GM10847 (cell line): ENCODE measurements around the gene NMRK1.

Experiments
- POLR2A ChIP-seq: IDR thresholded peaks from 2 replicates; pipeline ENCODE4 v1.6.1; 2011; ENCODE audit not compliant: insufficient read length; ENCODE audit errors: extremely low read depth

NMRK1 gene

DNA sequence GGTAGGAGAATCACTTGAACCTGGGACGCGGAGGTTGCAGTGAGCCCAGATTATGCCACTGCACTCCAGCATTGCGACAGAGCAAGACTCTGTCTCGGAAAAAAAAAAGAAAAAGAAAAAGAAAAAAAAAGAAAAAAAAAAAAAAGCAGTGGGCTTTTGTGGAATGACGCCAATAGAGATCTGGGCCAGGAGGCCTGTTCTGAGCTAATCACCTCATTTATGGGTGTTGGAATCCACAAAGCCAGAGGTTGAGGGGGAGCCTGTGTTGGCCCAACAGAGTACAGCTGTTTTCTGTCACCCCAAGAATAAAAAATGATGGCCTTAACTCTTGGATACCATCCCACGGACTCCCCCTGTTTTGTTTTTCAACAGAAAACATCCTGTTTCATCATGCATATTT lies 18.9 kb upstream of the NMRK1 start:
- no peak for TF ChIP-seq POLR2A

DNA sequence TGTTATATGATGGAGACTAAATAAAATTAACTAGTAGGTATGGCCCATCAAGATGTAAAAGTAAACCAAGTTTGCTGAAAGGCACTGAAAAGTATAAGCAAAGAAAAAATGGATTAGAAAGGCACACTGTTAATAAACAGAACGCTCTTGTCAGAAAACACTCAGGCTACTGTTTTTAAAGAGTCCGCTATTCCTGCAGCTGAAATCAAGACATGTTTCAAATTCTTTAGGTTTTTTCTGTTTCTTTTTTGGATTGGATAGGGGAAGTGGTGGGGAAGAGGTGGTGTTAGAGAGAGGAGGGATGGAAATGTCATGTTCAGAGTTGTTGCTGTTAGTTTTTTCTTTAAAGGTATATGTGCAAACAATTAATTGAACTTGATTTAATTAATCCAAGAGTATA lies 17.9 kb upstream of the NMRK1 start:
- TF ChIP-seq POLR2A, result no peak

DNA sequence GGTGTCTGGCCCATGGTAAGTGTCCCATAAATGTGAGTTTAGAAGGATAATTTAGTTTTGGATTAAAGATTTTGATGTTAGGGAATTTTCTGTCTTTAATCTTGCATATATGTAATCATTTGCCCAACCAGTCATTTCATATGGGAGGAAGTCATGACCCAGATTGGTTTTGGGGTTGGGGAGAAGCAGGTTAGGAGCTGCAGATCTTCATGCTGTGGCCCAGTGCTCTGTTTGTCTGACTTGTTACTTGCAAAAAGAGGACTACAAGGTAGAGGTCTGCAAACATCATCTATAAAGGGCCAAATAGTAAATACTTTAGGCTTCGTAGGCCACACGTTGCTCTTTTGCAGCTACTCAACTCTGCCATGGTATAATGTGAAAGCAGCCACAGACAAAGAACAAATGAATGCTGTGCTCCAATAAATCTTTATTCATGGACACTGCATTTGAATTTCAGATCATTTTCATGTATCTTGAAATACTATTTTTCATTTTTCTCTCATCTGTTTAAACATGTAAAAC lies 17.1 kb upstream of the NMRK1 start:
- no peak for TF ChIP-seq POLR2A

DNA sequence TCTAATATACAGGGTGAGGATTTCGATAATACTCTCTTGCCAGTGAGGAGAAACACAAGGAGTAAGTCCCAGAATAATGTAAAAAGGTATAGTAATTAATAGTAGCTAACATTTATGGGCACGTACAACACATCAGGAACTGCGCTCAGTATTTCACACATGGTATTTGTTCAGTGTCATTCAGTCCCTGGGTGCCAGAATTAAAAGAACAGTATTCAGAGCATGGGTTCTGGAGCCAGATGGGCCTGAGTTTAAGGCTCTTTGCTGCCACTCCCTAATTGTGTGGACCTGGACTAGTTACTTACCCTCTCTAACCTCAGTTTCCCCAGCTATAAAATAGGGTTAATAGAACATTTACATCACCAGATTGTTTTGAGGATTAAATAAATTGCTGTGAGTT lies 16.7 kb upstream of the NMRK1 start:
- no peak for TF ChIP-seq POLR2A

DNA sequence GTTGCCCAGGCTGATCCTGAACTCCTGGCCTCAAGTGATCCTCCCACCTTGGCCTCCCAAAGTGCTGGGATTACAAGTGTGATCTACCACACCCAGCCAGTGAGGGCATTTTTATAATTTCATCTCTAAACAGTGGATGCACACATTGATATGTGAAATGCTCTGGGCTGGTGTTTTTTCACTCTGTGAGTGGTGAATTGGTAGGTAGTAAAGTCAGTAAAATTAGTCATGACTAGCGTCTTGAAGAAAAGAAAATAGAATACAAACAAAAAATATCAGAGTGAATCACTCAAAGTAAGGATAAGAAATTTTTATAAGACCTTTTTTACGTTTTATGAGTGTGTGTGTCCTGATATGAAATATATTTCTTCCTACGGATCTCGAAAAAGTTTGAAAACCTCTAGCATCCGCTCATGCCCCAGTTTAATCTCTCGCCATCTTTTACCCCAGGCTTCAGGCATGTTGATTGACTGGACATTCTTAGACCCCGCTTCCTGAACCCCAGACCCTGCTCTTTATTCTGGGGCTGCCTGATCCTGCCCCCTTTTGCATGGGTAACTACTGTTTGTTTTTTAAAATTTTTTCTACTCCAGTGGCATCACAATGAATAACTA lies 14.3 kb upstream of the NMRK1 start:
- TF ChIP-seq POLR2A, result no peak

DNA sequence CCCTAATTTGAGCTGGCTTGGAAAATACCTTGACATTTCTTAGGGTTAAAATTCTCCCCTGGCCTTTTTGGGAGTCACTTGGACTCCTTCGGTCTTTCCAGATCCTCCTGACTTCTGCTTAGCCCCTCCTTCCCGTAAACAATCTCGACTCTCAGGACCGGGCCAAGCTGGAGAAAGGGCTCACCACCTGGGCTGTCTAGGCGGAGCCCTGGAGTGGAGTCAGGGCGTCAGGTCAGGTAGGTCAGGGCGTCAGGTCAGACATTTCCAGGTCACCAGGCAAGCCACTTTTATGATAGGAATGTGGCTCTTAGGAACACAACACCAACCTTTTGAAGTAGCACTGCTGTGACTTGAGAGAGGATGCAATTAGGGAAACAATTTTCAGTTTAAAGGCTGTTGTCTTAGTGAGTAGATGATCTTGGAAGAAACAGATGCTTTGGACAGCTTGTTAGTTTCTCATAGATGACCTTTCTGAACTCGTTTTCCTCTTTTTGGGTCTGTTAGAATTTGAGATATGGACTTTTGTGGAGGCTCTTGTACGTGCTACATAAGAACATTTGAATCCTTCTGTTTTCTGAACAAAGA lies 13.1 kb upstream of the NMRK1 start:
- TF ChIP-seq POLR2A, result no peak

DNA sequence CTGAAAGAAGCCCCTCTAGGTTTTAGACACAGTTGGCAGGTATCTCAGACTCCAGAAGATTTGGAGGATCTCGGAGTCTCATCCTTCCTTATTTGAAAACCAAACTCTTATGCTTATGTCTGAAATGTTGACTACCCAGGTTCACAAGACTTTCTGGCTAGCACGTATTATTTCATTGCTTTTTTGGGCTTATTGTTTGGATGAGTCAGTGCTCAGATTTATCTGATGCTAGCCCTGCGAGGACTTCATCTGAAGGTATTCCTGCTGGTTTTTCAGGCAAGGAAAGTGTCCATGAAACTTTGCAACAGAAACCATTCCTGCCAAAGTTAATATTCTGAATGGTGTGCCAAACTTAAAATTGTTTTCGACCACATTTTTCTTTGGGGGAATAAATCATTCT lies 8.8 kb upstream of the NMRK1 start:
- TF ChIP-seq POLR2A, result no peak

DNA sequence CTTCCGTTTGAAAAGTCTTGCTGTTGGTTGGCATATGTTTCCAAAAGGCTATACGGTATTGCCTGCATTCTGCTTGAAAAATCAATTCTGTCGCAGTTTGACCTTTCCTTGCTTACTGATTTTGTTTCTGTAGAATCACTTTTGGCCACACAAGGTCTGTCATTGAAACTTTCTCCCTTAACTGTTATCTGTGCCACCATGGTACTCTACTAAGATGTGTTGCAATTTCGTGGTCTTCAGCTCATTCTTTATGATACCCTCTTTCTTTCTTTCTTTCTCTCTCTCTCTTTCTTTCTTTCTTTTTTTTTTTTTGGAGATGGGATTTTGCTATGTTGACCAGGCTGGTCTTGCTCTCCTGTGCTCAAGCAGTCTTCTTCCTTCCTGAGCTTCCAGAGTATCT lies 4.8 kb upstream of the NMRK1 start:
- no peak for TF ChIP-seq POLR2A

DNA sequence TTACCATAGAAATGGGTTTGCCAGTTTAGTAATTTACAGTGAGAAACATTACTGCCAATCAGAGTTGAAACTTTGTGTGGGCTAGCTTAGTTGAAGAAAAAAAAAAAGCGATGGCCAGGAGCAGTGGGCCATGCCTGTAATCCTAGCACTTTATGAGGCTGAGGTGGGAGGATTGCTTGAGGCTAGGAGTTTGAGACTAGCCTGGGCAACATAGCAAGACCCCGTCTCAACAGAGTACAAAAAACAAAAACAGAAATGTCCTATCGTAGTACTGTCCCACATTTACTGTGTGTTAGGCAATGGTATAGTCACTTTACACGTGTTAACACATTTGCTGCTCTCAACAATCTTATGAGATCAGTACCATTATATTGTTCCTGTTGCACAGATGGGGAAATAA lies 2.6 kb upstream of the NMRK1 start:
- no peak for TF ChIP-seq POLR2A

DNA sequence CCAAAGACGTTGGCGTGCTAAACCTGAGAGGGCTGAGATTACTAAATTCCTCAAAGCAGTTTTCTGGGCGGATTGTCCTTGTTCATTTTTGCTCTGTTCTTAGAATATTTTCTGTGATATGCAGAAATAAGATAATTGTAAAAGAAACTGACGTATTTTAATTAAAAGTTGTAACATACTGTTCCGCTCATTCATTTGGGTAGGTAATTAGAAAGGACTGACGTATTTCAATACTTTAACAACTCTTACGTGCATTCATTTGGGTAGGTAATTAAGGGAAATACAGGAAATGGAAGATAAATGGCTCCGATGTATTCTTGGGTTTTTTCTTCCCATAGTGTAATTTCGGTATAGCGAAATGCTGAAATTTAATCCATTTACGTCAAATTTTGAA lies 1.4 kb upstream of the NMRK1 start:
- no peak for TF ChIP-seq POLR2A

DNA sequence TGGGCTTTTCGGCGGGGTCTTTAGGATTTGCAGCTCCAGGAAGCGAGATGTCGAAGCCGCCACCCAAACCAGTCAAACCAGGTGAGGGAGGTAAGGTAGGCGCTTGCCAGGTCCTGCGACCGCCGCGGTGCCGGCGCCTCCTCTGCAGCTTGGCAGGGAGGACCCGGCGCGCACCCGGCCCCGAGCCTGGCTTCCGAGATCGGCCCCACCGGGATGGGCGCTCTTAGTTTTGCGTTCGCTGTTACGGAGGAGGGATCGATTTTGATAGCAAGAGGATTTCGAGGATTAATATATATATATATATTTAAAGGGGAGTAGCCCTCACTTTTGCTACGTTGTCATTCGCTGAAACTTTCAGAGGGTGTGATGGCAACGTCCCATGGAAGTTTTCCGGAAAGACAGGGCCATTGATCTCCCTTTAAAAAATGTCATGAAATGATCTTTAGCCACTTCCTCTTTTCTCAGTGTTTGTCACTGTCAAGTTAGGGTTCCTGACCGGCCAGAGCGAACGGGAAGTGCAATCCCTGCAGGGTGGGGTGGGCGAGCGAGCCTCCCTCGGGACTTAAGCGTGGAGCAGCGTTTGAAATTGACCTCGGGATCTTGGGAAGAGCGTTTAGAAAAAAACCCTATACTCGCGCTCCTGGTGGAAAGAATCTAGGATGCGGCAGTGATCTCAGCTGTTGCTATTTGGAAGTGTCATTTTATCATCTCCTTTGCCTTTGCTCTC lies 854 bp upstream of the NMRK1 start:
- TF ChIP-seq POLR2A, result no peak

DNA sequence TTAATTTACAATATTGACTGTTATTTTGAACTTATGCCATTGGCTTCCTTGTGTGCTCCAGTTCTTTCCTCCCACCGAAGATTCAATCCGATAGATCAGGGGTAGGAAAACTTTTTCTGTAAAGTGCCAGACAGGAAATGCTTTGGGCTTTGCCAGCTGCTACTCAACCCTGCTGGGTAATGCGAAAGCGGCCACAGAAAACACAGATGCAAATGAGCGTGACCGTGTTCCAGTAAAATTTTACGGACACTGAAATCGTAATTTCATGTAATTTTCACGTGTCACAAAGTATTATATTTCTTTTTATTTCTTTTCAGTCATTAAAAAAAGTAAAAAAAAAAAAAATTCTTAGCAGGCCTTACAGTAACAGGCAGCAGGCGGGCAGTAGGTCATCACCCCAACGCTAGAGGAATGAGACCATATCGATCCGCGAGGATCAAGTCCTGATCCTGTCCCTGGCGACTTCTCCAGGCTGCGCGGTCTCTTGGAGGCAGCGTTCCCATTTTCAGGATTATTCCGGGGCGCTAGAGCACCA lies 599 bp downstream of the NMRK1 start:
- TF ChIP-seq POLR2A, result no peak

DNA sequence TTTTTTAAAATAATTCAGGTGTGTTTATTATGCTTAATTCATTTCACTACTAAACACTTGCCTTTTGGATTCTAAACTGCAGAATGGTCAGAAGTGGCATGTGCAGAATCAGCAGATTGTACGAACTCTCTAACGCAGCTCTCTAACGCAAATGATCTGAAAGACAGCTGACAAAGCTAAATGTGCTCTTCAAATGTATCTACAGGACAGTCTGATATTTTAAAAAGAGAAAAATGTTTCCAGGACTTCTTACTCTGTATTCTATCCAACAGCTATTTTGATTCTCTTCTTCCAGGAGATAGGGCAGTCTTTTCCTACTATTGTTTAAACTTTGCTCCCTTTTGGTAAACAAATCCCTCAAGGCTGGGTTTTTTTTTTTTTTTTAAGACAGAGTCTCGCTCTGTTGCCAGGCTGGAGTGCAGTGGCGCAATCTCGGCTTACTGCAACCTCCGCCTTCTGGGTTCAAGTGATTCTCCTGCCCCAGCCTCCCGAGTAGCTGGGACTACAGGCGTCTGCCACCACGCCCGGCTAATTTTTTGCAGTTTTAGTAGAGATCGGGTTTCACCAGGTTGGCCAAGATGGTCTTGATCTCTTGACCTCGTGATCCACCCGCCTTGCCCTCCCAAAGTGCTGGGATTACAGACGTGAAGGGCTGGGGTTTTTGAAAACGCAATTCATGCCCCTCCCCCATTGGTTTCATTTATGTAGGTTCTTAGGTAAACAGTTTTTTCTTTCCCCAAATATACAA lies 1.2 kb downstream of the NMRK1 start:
- TF ChIP-seq POLR2A, result no peak

DNA sequence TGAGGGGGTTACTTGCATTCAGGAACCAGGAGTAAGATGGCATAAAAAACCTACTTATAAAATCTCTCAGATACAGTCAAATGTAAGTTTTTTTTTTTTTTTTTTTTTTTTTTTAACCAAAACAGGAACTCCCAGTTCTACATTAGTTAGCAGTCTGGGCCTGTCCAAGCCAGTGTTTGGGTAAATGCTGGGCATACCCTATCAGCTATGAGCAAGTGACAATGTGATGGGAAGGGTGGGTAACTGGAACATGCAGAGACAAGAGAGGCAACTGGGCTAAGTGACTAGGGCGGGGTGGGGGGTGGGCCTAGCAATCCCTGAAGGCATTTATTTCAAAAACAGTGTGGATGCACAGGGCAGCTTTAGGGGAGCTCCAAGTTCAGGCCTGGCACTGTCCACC lies 2.3 kb downstream of the NMRK1 start:
- no peak for TF ChIP-seq POLR2A

DNA sequence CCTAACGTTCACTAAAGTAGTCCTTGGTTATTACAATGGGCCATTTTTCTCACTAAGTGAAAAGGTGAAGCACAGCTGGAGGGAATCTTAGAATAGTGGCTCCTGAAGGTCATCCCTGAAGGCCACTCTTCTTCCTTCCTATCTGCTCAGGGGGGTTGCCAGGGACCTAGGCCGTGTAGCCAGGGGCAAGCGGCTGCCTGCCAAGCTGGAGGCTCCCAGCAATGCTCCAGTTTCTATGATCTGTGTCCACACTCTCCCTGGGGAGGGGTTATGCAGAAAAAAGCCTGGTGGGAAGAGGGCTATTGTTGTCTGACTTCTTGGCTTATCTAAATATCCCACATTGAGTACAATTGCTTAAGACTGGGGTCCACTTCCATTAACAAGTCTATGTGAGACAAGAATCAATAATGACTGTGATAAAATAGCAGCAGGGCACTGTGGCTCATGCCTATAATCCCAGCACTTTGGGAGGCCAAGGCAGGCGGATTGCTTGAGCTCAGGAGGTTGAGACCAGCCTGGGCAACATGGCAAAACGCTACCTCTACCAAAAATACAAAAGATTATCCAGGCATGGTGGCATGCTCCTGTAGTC lies 3.8 kb downstream of the NMRK1 start:
- TF ChIP-seq POLR2A, result no peak
